ENCODE data around the gene HES7.

DNA sequence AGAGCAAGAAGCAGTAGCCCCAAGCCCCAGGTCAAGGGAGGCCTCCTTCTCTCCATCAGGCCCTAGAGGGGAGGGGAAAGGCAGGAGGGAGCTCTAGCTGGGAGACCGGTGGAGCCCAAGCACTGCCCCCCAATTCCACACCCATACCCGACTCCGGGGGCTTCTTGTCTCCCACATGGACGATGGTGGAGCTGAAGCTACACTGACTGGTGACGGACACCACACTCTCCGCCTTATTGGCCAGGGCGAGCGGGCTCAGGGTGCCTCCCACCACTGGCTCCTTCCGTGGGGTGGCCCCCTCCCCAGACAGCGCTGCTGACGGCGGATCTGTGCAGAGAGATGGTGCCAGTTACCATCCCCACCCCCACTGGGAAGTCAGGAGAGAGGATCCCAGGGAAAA is 21.9 kb upstream of the HES7 start:
- TF ChIP-seq, protein P1, sequence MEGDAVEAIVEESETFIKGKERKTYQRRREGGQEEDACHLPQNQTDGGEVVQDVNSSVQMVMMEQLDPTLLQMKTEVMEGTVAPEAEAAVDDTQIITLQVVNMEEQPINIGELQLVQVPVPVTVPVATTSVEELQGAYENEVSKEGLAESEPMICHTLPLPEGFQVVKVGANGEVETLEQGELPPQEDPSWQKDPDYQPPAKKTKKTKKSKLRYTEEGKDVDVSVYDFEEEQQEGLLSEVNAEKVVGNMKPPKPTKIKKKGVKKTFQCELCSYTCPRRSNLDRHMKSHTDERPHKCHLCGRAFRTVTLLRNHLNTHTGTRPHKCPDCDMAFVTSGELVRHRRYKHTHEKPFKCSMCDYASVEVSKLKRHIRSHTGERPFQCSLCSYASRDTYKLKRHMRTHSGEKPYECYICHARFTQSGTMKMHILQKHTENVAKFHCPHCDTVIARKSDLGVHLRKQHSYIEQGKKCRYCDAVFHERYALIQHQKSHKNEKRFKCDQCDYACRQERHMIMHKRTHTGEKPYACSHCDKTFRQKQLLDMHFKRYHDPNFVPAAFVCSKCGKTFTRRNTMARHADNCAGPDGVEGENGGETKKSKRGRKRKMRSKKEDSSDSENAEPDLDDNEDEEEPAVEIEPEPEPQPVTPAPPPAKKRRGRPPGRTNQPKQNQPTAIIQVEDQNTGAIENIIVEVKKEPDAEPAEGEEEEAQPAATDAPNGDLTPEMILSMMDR (IDR thresholded peaks at IDR 0.05) = no peak
- TF ChIP-seq POLR2AphosphoS5 (IDR thresholded peaks at IDR 0.05) (no peak), POLR2A (IDR thresholded peaks at IDR 0.05) (no peak), EP300 (IDR thresholded peaks at IDR 0.05) (no peak)

All from gastroesophageal sphincter (tissue), 3 donors.